K562 (cell line): ENCODE measurements around the gene MKRN1. TPM values are rescaled to one million over a fixed set of nuclear protein-coding genes. Genes with fewer than 3 reads are reported as not detected.

Source experiments
- FOXK1 ChIP-seq: sonication (generic); formaldehyde crosslinking; IDR thresholded peaks from 2 replicates; pipeline ENCODE4 v1.8.0; 2022; ENCODE audit warnings: missing genetic modification reagents, mild to moderate bottlenecking, borderline replicate concordance
- PATZ1 ChIP-seq: fragments of 250-450 bp; sonication (Bioruptor Pico); IDR thresholded peaks from 2 replicates; pipeline ENCODE4 v1.5.0; 2020; ENCODE audit warnings: mild to moderate bottlenecking, borderline replicate concordance
- PCBP2 ChIP-seq: fragments of 200-400 bp; formaldehyde crosslinking; IDR thresholded peaks from 2 replicates; pipeline ENCODE4 v1.6.1; 2018; ENCODE audit warnings: low read length, low read depth, mild to moderate bottlenecking, moderate library complexity; ENCODE audit not compliant: poor library complexity, severe bottlenecking
- RBFOX2 ChIP-seq: fragments of 200-400 bp; formaldehyde crosslinking; IDR thresholded peaks from 2 replicates; pipeline ENCODE4 v1.6.1; 2017; ENCODE audit warnings: low read depth, mild to moderate bottlenecking, low read length, moderate library complexity
- TRIM28 ChIP-seq: fragments of 450-650 bp; IDR thresholded peaks from 2 replicates; pipeline ENCODE4 v1.6.1; 2017
- ZNF143 ChIP-seq: sonication (generic); formaldehyde crosslinking; IDR thresholded peaks from 2 replicates; pipeline ENCODE4 v1.9.0; 2022; ENCODE audit warnings: mild to moderate bottlenecking, missing genetic modification reagents
- ZNF518B ChIP-seq: fragments of 250-450 bp; sonication (Bioruptor Pico); IDR thresholded peaks from 2 replicates; pipeline ENCODE4 v1.5.0; 2021; ENCODE audit warnings: mild to moderate bottlenecking, moderate library complexity
- ZNF699 ChIP-seq: fragments of 250-450 bp; sonication (Bioruptor Pico); IDR thresholded peaks from 2 replicates; pipeline ENCODE4 v1.8.0; 2021; ENCODE audit warnings: mild to moderate bottlenecking, moderate library complexity; ENCODE audit not compliant: insufficient replicate concordance
- ZNF785 ChIP-seq: fragments of 250-450 bp; sonication (Bioruptor Pico); IDR thresholded peaks from 2 replicates; pipeline ENCODE4 v1.4.0; 2020; ENCODE audit warnings: mild to moderate bottlenecking
- polyA plus RNA-seq, 8 experiments: library from polyadenylated mRNA; depleted of rRNA in 4 of 8; stranded (reverse) in 5 of 8; unstranded in 3 of 8; fragments of >200 nt; fragmentation: Nextera tagmentation in 2 of 8; fragmentation: Illumina TruSeq in 1 of 8; extraction: Ambion mirVana in 2 of 8; extraction: Trizol in 1 of 8; gene quantifications; 2 replicates each; pipeline versions ENCODE4 v1.2.1 to v1.2.3, GENCODE V29; 2011 to 2014; ENCODE audit warnings: inconsistent platforms in 1 of 8, missing spikeins in 1 of 8
- total RNA-seq, 7 experiments: library from RNA; depleted of rRNA in 6 of 7; stranded (reverse); fragments of >200 nt in 6 of 7; fragmentation: Illumina TruSeq in 2 of 7; extraction: Trizol in 2 of 7; gene quantifications; 2 replicates each; pipeline versions ENCODE4 v1.2.1 to v1.2.3, GENCODE V29; 2011 to 2021; ENCODE audit warnings: low replicate concordance in 1 of 7
- TF ChIP-seq, protein P1 (sequence below), 2 experiments: fragments of 450-650 bp; formaldehyde crosslinking in 1 of 2; IDR thresholded peaks; 2 replicates each; pipeline versions ENCODE4 v1.4.0 to v1.6.1; 2014 to 2020; ENCODE audit warnings: mild to moderate bottlenecking in 2 of 2, borderline replicate concordance in 1 of 2, low read depth in 1 of 2
- TF ChIP-seq, protein P2 (sequence below), 2 experiments: fragments of 450-650 bp in 1 of 2; sonication (generic) in 1 of 2; formaldehyde crosslinking; conservative IDR thresholded peaks; 2 replicates each; pipeline versions ENCODE4 v1.4.0 to v1.8.1; 2020 to 2022; ENCODE audit warnings: mild to moderate bottlenecking in 1 of 2, missing genetic modification reagents in 1 of 2

Gene MKRN1
- total and polyA plus RNA-seq, 9 of the 15 experiments (the other 6 are each of a cell fraction or from before 2014, with no cell fraction given) = 30.5 to 90.3 (median 76.0) TPM

DNA sequence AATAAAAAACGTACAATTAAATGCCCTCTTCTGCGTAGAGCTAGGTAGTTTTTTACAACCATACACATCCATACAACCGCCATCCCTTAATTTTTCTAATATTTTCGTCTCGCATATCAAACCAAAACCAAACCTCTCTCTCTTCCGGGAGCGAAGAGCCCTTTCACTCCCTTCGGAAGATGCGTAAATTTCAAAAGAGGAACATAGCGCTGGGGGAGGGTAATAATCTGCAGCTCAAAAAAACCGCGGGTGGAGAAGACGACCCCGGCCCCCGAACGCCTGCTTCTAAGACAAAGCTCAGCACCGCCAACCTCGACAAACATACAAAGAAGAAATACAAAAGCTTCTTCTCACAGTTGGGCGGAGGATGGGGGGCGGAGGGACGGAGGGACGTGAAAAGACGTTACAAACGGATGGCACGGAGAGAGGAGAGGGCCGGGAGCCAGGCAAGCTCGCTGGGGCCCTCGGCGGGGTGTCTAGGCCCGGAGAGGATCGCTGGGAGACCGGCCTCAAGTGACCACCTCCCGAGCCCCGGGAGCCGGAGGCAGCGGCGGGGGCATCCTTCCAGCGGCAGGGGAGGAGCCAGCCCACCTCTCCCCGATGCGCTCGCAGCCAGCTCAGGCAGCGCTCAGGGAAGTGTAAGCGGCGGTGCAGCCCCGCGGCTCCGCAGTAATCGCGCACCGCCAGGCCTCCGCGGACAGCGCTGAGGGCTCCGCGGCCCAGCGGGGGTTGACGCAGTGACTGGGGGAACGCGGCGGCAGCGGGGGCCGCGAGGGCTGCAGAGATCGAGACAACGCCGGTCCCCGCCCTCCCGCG lies 851 bp downstream of the MKRN1 start (continued):
- TF ChIP-seq, protein P1, sequence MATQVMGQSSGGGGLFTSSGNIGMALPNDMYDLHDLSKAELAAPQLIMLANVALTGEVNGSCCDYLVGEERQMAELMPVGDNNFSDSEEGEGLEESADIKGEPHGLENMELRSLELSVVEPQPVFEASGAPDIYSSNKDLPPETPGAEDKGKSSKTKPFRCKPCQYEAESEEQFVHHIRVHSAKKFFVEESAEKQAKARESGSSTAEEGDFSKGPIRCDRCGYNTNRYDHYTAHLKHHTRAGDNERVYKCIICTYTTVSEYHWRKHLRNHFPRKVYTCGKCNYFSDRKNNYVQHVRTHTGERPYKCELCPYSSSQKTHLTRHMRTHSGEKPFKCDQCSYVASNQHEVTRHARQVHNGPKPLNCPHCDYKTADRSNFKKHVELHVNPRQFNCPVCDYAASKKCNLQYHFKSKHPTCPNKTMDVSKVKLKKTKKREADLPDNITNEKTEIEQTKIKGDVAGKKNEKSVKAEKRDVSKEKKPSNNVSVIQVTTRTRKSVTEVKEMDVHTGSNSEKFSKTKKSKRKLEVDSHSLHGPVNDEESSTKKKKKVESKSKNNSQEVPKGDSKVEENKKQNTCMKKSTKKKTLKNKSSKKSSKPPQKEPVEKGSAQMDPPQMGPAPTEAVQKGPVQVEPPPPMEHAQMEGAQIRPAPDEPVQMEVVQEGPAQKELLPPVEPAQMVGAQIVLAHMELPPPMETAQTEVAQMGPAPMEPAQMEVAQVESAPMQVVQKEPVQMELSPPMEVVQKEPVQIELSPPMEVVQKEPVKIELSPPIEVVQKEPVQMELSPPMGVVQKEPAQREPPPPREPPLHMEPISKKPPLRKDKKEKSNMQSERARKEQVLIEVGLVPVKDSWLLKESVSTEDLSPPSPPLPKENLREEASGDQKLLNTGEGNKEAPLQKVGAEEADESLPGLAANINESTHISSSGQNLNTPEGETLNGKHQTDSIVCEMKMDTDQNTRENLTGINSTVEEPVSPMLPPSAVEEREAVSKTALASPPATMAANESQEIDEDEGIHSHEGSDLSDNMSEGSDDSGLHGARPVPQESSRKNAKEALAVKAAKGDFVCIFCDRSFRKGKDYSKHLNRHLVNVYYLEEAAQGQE (IDR thresholded peaks at IDR 0.05; ENCODE audit: borderline replicate concordance) = no peak
- TF ChIP-seq, protein P1 (CRISPR knock-in tag; IDR thresholded peaks at IDR 0.05; ENCODE audit: low read depth) = no peak
- peak; percentile 91; the same call in 1 of the 2 replicates for TF ChIP-seq FOXK1 (CRISPR knock-in tag)
- no peak for TF ChIP-seq ZNF518B (CRISPR knock-in tag)
- no peak for TF ChIP-seq ZNF785 (CRISPR knock-in tag)
- TF ChIP-seq TRIM28 = no peak
- TF ChIP-seq ZNF699 (CRISPR knock-in tag) = no peak
- TF ChIP-seq, protein P2, sequence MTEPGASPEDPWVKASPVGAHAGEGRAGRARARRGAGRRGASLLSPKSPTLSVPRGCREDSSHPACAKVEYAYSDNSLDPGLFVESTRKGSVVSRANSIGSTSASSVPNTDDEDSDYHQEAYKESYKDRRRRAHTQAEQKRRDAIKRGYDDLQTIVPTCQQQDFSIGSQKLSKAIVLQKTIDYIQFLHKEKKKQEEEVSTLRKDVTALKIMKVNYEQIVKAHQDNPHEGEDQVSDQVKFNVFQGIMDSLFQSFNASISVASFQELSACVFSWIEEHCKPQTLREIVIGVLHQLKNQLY (CRISPR knock-in tag; conservative IDR thresholded peaks at IDR 0.05) = 0 out of 4 replicates have a peak, but pooled peaks of 1 of the 2 experiments have one; percentile 39
- no peak for TF ChIP-seq PCBP2
- TF ChIP-seq RBFOX2 = no peak
- TF ChIP-seq PATZ1 (CRISPR knock-in tag) = no peak
- peak; percentile 50; the same call in 1 of the 2 replicates for TF ChIP-seq ZNF143 (CRISPR knock-in tag)
